Thoracic aorta (tissue), 2 donors: Measurements from ENCODE around the gene PDE9A. TPM values are rescaled to one million over a fixed set of nuclear protein-coding genes. Genes with fewer than 3 reads are reported as not detected.

Source experiments
- ATAC-seq: fragments of 150-250 bp; one replicate; pipeline ENCODE4 v1.8.0; 2017; ENCODE audit warnings: low read depth; ENCODE audit not compliant: insufficient number of reproducible peaks, low FRiP score
- DNase-seq: peaks from one replicate; pipeline ENCODE4 v3.0.0-alpha.2; 2020; ENCODE audit warnings: low spot score
- H3K27ac ChIP-seq, 2 donors: fragments of 200-600 bp; sonication (generic); 1 replicate in 1 of 2; 2 replicates in 1 of 2; pipeline ENCODE4 v1.5.1; 2016; ENCODE audit warnings: mild to moderate bottlenecking in 2 of 2, moderate library complexity in 2 of 2
- H3K27me3 ChIP-seq: fragments of 200-600 bp; sonication (generic); replicated peaks from 2 replicates; pipeline ENCODE4 v1.6.0; 2016; ENCODE audit warnings: mild to moderate bottlenecking; ENCODE audit not compliant: insufficient read depth
- H3K36me3 ChIP-seq: fragments of 200-600 bp; sonication (generic); one replicate; pipeline ENCODE4 v1.5.1; 2016
- H3K4me1 ChIP-seq, 2 donors: fragments of 200-600 bp; sonication (generic); 1 replicate in 1 of 2; 2 replicates in 1 of 2; pipeline versions ENCODE4 v1.5.1 to v1.6.0; 2016; ENCODE audit warnings: low read depth in 2 of 2, mild to moderate bottlenecking in 1 of 2; ENCODE audit not compliant: control insufficient read depth in 1 of 2
- H3K4me3 ChIP-seq: fragments of 200-600 bp; sonication (generic); 2 replicates; pipeline ENCODE4 v1.5.1; 2016; ENCODE audit warnings: mild to moderate bottlenecking
- H3K9me3 ChIP-seq: fragments of 200-600 bp; sonication (generic); 2 replicates; pipeline ENCODE4 v1.5.1; 2016
- total RNA-seq, 2 donors: library from RNA; depleted of rRNA; stranded (reverse); fragments of >200 nt; gene quantifications; one replicate each; pipeline versions ENCODE4 v1.1.0 to v1.2.3, GENCODE V29; 2016
- TF ChIP-seq, protein P1 (sequence below): fragments of 200-600 bp; sonication (generic); IDR thresholded peaks from one replicate; pipeline ENCODE4 v1.5.1; 2019; ENCODE audit warnings: antibody characterized with exemption

PDE9A gene
- total RNA-seq, 2 donors from 2014 or later, result 4.2 to 4.7 TPM

DNA sequence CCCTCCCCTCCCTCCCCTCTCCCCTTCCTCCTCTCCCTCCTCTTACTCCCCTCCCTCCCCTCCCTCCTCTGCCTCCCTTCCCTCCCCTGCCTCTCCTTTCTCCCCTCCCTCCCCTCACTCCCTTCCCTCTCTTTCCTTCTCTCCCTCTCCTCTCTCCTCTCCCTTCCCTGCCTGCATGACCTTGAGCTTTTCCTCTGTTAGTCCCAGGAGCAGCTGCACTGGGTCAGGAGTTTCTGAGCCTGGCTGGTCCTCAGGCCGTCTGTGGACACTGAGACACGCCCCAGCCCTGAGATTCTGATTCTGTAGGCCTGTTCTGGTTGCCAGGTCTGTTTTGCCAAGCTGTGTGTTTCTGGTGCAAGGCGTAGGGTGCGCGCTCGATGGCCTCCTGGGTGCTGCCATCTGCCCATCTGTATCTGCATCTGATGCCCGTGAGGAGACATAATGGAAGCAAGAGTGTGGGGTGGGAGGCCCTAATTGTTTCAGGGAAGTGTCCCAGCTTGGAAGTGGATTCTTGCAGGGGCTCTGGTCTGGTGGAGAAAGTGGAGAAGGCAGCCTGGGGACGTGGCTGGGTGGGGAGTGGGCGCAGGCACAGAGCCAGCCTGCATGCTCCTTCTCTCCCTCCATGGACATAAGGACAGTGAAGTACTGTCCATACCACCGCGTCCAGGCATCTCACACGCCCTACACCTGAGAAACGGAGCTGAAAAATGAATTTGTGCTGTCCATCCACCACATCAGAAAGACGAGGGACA, 128.7 kb downstream of the PDE9A start:
- Histone ChIP-seq H3K27ac (no peak overlapping the region), H3K27me3 (no peaks in the 10 kb centered on the region), H3K4me1 (peaks cover 0 to 9% of the 10 kb centered on the region in 2 donors), H3K4me3 (no peak overlapping the region), H3K9me3 (peaks cover 6% of the 10 kb centered on the region), H3K36me3 (no peaks in the 10 kb centered on the region)
- no peak for DNase-seq
- no peak for ATAC-seq
- TF ChIP-seq, protein P1, sequence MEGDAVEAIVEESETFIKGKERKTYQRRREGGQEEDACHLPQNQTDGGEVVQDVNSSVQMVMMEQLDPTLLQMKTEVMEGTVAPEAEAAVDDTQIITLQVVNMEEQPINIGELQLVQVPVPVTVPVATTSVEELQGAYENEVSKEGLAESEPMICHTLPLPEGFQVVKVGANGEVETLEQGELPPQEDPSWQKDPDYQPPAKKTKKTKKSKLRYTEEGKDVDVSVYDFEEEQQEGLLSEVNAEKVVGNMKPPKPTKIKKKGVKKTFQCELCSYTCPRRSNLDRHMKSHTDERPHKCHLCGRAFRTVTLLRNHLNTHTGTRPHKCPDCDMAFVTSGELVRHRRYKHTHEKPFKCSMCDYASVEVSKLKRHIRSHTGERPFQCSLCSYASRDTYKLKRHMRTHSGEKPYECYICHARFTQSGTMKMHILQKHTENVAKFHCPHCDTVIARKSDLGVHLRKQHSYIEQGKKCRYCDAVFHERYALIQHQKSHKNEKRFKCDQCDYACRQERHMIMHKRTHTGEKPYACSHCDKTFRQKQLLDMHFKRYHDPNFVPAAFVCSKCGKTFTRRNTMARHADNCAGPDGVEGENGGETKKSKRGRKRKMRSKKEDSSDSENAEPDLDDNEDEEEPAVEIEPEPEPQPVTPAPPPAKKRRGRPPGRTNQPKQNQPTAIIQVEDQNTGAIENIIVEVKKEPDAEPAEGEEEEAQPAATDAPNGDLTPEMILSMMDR, result no peak

DNA sequence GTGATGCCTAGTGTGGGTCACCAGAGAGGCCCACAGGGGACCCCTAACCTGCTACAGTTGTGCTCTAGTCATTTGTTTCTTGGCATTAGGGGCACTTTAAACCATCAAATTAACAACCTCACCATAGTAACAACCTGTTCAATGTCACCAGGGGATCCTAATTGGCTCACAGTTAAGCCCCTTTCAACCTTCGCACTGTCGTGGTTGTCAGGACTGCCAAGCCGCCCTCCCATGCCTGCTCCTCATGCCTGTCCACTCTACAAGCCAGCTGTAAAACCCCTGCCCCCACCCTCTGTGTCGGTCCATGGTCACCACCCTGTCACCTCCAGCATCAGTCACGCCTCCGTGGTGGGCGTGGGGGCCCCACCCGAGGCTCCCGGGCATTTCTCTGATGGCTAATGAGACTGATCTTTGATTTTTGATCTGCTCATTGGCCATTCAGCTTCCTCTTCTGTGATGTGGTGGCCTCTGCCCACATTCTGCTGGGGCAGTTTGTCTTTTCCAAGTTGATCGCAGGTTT, 129.4 kb downstream of the PDE9A start:
- H3K4me1 ChIP-seq, result peaks cover 0 to 9% of the 10 kb centered on the region in 2 donors
- H3K27me3 ChIP-seq, result no peaks in the 10 kb centered on the region
- ATAC-seq (no peak), DNase-seq (no peak)
- TF ChIP-seq, protein P1, result no peak
- no peak overlapping the region for H3K27ac ChIP-seq
- H3K36me3 ChIP-seq, result no peaks in the 10 kb centered on the region
- H3K9me3 ChIP-seq, result peaks cover 6% of the 10 kb centered on the region
- H3K4me3 ChIP-seq, result no peak overlapping the region

DNA sequence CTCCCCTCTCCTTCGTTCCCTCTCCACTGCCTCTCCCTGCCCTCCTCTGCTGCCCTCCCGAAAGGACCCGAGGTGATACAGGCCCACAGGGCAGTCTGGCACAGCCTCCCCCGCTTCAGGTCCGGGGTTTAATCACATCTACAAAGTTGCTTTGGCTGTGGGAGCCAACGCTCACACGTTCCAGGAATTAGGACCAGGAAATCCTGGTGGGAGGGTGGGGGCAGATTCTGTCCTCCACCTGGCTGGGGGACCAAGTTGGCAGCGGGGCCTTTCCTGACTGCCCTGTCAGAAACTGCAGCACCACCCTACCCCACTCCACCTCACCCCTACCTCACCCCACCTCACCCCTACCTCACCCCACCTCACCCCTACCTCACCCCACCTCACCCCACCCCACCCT, 130.9 kb downstream of the PDE9A start:
- H3K27ac ChIP-seq, result peak overlapping the region in 1 of 2 donors; percentile 38
- ATAC-seq, result no peak
- H3K9me3 ChIP-seq, result peaks cover 6% of the 10 kb centered on the region
- H3K4me3 ChIP-seq, result peak overlapping the region; percentile 5
- no peak for DNase-seq
- H3K36me3 ChIP-seq, result no peaks in the 10 kb centered on the region
- no peaks in the 10 kb centered on the region for H3K27me3 ChIP-seq
- peaks cover 0 to 9% of the 10 kb centered on the region in 2 donors for H3K4me1 ChIP-seq
- TF ChIP-seq, protein P1, result no peak

DNA sequence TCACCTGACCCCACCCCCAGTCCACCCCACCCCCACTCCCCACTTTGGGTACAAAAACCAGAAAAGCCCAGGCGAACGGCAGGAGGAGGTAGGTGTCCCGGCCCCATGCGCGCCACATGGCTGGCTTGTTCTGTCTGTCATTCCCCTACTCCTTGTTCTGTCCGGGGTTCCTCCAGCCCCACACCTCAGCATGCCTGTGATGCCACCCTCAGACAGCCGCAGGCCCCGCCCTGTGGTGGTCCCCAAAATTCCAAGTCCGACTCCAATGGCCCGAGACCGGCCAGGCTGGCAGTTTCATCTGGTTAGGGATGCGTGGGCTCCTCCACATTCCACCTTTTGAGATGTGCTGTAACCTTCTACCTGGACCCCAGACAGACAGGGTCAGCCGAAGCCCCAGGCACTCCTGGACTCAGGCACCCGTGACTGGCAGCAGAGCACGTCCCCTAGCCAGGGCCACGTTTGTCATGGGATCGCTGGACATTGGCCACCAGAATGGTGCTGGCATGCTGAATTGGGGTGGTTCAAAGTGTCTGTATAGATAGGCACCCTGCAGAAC, 131.6 kb downstream of the PDE9A start:
- TF ChIP-seq, protein P1, result no peak
- Histone ChIP-seq H3K27me3 (no peaks in the 10 kb centered on the region), H3K27ac (no peak overlapping the region), H3K36me3 (no peaks in the 10 kb centered on the region), H3K4me3 (no peak overlapping the region), H3K9me3 (peaks cover 6% of the 10 kb centered on the region), H3K4me1 (peaks cover 0 to 9% of the 10 kb centered on the region in 2 donors)
- DNase-seq, result no peak
- no peak for ATAC-seq

DNA sequence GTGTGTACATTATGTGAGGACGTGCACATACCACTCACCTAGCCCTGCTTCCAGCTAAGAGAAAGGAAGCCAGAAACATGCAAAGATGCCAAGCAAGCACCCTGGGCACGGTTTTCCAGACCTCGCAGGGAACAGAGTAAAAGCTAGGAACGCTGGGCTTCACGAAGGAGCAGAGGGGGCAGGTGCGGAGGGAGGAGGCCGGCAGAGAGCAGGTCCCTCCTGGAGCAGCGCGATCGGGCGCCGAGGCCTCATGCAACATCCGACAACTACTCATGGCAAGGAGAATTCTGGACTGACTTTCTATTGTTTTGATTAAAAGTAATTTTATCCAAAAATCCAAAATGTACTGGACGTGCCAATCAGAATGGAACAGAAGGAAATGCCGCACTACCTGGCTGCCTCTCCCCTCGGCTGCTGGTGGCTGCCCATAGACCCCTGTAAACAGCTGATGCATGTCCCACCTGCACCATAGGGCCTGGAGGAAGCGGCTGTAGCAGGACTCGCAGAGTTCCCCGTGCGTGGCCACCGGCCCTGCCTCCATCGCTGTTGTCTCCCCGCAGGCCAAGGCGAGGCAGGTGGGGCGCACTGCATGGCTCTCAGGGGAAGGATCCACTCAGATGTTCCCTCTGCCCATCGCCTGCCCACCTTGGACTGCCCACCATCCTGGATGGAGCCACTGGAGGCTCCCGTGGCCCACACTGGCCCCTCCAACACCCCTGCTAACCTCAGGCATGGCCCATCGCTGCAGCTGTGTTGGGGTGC, 132.4 kb downstream of the PDE9A start:
- H3K4me1 ChIP-seq, result peaks cover 0 to 9% of the 10 kb centered on the region in 2 donors
- no peak overlapping the region for H3K4me3 ChIP-seq
- H3K27me3 ChIP-seq, result no peaks in the 10 kb centered on the region
- ATAC-seq (no peak), DNase-seq (no peak)
- no peaks in the 10 kb centered on the region for H3K36me3 ChIP-seq
- H3K27ac ChIP-seq, result no peak overlapping the region
- H3K9me3 ChIP-seq, result peaks cover 6% of the 10 kb centered on the region
- TF ChIP-seq, protein P1, result no peak
